HG02870 (cell line): ENCODE measurements around the gene FLT3LG.
"Not testable (repeated sequence)": the region's sequence is repeated elsewhere in the genome, so short reads cannot be mapped to it uniquely, and the experiment has no call there.

Source experiments
- ATAC-seq: cut with Tn5 transposase; IDR thresholded peaks from one replicate; pipeline ENCODE4 v1.9.1; 2021; ENCODE audit warnings: mild to moderate bottlenecking, moderate library complexity; ENCODE audit not compliant: unreplicated experiment

The FLT3LG gene

DNA sequence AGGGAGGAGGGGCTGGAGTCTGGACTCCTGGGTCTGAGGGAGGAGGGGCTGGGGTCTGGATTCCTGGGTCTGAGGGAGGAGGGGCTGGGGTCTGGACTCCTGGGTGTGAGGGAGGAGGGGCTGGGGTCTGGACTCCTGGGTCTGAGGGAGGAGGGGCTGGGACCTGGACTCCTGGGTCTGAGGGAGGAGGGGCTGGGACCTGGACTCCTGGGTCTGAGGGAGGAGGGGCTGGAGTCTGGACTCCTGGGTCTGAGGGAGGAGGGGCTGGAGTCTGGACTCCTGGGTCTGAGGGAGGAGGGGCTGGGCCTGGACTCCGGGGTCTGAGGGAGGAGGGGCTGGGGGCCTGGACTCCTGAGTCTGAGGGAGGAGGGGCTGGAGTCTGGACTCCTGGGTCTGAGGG lies 12.9 kb upstream of the FLT3LG start:
- ATAC-seq: not testable (repeated sequence)

- ATAC-seq: no peak
Observed at GRCh38 chr19:49461656-49462055, 12.4 kb upstream of the FLT3LG start.

GRCh38 chr19:49462492-49462891 lies 11.5 kb upstream of the FLT3LG start:
- no peak for ATAC-seq

DNA sequence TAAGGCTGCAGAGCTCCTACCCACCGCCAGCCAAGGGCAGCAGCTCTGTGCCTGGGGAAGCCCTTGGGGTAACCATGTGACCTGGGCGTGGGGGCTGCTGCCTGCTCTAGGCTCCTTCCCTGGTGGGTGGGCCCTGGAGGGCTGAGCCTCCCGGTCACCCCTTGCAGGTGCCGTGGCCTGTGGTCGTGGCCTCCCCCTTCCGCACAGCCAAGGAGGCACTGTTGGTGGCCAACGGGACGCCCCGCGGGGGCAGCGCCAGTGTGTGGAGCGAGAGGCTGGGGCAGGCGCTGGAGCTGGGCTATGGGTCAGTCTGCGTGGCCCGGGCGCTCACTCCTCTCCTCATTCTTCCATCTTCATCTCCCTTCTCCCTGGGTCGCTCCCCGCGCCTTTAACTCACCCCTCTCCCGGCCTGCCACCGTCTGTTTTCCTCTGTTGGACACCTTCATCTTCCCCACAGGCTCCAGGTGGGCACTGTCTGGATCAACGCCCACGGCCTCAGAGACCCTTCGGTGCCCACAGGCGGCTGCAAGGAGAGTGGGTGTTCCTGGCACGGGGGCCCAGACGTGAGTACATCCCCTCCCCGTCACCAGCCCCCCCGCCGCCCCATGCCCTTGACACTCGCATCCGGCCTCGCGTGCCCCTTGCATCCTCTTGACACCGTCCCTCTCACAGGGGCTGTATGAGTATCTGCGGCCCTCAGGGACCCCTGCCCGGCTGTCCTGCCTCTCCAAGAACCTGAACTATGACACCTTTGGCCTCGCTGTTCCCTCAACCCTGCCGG lies 9.9 kb upstream of the FLT3LG start:
- no peak for ATAC-seq

DNA sequence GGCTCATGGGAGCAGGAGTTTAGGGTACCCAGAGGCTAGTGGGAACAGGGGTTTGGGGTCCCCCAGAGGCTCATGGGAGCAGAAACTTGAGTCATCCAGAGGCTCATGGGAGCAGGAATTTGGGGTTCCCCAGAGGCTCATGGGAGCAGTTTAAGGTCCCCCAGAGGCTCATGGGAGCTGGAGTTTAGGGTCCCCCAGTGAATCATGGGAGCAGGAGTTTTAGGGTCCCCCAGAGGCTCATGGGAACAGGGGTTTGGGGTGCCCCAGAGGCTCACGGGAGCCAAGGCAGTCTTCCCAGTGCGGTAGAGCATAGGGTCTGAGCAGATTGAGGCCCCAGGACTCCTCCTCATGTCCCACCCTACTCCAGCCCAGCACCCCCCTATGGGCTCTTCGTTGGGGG lies 8.6 kb upstream of the FLT3LG start:
- no peak for ATAC-seq

- ATAC-seq: no peak
Observed at GRCh38 chr19:49468199-49468598, 5.8 kb upstream of the FLT3LG start.

DNA sequence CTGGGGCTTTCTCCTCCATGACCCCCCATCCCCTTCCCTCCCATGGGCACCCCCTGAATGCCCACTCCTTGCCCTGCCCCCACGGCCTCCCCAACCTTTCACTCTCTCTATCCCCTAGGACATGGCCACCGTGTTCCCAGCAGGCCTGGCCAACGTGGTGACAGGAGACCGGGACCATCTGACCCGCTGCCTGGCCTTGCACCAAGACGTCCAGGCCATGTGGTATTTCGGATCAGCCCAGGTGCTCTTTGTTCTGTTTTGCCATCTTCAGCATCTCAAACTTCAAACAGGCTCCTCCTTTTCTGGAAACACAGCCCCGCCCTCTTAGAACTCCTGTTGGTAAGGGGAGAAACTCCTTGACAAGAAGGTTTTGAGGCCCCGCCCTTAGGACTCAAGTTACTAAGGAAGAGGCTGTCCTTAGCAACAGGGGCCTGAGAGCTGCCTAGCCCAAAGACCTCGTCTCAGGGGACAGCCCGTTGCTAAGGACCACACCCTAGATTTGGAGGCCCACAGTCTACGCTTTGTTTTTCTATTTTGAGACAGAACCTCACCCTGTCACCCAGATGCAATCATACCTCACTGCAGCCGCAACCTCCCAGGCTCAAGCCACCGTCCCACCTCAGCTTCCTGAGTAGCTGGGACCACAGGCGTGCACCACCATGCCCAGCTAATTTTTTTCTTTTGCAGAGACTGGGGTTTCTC lies 5.1 kb upstream of the FLT3LG start:
- ATAC-seq: peak; percentile 60

DNA sequence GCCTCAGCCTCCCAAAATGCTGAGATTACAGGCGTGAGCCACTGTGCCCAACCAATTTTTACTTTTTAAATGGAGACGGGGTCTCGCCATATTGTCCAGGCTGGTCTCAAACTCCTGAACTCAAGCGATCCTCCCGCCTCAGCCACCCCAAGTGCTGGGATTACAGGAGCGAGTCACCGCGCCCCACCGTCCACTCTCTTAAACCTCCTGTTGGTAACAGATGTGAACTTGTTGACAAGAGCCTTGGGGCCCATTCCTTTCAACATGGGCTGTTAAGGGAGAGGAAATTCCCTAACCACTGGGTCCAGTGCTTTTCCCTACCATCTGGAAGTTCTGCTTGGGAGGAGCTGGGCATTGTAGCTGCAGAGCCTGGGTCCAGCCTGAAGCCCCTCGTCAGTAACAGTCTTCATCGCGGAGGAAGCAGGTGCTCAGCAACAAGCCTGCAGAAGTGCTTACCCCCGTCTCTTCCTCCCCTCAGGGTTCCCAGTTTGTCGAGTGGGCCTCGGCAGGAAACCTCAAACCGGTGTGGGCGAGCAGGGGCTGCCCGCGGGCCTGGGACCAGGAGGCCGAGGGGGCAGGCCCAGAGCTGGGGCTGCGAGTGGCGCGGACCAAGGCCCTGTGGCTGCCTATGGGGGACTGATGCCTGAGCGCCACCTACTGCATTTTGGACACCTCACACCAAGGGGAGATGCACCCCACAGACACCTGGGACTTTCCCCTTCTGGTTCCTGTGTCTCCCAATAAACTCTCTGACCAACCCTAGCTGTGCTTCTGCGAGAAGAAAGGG lies 4.0 kb upstream of the FLT3LG start:
- peak; percentile 43 for ATAC-seq

DNA sequence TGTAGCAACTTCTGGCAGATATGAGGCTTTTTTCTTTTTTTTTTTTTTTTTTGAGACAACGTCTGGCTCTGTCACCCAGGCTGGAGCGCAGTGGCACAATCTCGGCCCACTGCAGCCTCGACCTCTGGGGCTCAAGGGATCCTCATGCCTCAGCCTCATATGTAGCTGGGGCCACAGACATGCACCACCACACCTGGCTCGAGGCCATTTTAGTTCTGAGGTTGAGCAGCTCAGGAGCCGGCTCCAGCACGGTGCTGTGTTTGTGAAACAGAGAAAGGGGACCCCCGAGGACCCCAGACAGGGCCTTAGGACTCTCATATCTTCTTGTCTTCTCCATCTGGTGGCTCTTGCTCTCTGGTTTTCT lies 3.4 kb upstream of the FLT3LG start:
- ATAC-seq: no peak

DNA sequence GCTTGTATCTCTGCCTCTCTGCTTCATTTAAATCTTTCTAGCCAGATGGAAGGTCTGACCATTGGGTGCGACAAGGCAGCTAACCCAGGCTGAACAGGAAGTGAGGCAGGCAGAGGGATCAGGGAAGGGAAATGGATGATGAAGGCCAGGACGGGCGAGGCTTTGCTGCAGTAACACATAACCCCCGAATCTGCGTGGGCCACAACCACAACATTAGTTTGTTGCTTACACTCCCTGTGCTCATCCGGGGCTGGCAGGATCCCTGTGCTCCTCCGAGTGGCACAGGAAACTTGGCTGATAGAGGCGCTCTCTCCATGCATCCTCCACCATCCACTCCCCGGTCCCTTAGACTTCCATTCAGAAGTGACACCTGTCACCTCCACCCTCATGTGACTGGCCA lies 1.1 kb upstream of the FLT3LG start:
- ATAC-seq: no peak

DNA sequence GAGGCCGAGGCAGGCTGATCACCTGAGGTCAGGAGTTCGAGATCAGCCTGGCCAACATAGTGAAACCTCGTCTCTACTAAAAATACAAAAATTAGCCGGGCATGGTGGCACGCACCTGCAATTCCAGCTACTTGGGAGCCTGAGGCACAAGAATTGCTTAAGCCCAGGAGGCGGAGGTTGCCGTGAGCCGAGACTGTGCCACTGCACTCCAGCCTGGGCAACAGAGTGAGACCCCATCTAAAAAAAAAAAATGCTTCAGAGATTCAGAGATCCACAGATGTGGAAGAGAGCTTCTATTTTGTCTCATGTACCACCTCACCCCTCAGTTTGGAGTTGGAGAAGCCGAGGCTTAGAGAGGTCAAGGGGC lies 531 bp upstream of the FLT3LG start:
- ATAC-seq: not testable (repeated sequence)

- no peak for ATAC-seq
Observed at GRCh38 chr19:49474542-49474924, 518 bp downstream of the FLT3LG start.

DNA sequence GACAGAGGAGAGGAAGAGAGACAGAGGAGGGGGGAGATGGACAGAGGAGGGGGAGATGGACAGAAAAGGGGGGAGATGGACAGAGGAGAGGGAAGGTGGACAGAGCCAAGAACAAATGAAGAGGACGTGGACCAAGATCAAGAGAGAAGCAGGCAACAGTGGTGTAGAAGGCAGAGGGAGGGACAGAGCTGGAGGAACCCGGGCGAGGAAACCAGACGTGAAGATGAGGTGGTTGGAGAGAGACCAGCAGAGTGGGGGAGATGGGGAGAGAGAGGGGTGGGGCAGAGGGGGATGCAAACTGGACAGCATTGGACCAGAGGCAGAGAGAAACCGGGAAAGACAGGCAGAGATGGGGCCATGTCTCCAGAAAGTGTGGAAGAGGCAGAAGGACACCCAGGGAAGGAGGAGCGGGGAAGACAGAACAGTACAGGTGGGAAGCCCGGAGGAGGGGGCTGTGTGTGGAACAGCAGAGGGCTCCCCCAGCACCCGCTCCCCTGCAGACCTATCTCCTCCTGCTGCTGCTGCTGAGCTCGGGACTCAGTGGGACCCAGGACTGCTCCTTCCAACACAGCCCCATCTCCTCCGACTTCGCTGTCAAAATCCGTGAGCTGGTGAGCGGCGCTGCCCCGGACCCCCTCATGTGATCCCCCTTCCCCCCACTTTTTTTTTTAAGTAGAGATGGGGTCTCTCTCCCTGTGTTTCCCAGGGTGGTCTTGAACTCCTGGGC lies 1.3 kb downstream of the FLT3LG start:
- ATAC-seq: no peak

DNA sequence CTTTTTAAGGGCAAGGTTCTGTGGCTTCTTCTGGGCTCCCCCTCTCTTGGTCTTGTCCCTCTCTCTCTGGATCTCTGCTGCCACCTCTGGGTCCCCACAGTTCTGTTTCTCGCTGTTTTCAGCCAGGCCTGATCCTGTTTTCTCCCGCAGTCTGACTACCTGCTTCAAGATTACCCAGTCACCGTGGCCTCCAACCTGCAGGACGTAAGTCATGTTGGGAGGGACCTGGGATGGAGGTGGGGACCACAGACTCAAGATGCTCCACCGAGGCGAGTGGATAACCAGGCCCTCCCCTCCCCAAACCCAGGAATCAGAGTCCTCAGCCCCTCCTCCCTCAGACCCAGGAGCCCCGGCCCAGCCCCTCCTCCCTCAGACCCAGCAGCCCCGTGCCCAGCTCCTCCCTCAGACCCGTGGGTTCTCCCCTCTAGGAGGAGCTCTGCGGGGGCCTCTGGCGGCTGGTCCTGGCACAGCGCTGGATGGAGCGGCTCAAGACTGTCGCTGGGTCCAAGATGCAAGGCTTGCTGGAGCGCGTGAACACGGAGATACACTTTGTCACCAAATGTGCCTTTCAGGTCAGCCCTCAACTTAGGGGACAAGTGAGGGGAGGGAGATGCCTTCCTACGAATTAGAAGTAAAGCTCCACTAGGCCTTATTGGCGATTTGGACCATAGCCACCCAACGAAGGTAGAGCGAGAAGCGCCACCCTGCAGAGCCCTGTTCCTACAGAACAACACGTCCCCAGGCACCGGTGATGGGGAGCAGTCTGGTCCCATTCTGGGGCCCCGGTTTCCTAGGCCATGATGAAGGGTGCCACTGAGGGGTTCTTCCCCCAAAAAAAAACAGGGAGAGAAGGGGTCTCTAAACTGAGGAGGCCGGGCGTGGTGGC lies 2.2 kb downstream of the FLT3LG start:
- no peak for ATAC-seq

- ATAC-seq: no peak
Observed at GRCh38 chr19:49479975-49480628, 6.1 kb downstream of the FLT3LG start.

GRCh38 chr19:49481020-49481683 lies 7.1 kb downstream of the FLT3LG start:
- ATAC-seq: no peak

- ATAC-seq: no peak
Observed at GRCh38 chr19:49486232-49486631, 12.2 kb downstream of the FLT3LG start.

DNA sequence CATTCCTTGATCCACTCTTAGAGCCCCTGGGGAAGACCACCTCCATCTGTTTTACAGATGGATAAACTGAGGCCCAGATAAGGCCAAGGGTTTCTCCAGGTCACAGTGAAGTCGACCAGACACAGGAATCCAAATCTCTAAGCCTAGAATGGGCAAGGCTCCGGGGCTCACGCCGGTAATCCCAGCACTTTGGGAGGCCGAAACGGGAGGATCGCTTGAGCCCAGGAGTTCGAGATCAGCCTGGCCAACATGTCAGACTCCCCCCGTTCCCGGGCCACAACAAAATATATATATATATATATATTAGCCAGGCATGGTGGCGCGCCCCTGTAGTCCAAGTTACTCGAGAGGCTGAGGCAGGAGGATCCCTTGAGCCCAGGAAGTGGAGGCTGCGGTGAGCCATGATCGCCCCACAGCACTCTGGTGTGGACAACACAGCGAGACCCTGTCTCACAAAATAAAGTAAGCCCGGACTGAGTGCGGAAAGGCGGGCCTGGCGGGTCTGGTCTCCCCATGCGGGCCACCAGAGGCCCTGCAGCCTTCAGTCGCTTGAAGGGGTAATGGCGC lies 12.8 kb downstream of the FLT3LG start:
- ATAC-seq: no peak
